Measurements from ENCODE around the gene LRP5. TPM values are rescaled to one million over a fixed set of nuclear protein-coding genes. Genes with fewer than 3 reads are reported as not detected.
A peak's percentile ranks its signal among the peaks of the same experiment; 100 is the strongest.

The LRP5 gene
- total RNA-seq, 1 donor = 3.3 TPM

DNA sequence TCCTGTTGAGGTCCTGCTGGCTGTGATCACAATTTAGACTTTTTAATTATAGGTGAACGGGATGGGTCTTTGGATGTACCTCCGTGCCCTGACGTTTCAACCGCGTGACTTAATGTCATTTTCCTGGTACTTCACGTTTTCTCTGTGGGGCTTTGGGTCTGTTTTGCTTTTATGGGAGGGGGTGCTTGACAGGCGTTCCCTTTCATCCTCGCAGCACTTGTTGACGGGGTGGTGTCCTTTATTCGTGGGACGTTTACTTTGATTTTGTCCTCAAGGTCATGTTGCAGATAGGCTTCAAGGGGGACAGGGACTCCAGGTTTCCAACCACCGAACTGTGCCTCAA, 149.2 kb downstream of the LRP5 start:
- TF ChIP-seq, protein P1, sequence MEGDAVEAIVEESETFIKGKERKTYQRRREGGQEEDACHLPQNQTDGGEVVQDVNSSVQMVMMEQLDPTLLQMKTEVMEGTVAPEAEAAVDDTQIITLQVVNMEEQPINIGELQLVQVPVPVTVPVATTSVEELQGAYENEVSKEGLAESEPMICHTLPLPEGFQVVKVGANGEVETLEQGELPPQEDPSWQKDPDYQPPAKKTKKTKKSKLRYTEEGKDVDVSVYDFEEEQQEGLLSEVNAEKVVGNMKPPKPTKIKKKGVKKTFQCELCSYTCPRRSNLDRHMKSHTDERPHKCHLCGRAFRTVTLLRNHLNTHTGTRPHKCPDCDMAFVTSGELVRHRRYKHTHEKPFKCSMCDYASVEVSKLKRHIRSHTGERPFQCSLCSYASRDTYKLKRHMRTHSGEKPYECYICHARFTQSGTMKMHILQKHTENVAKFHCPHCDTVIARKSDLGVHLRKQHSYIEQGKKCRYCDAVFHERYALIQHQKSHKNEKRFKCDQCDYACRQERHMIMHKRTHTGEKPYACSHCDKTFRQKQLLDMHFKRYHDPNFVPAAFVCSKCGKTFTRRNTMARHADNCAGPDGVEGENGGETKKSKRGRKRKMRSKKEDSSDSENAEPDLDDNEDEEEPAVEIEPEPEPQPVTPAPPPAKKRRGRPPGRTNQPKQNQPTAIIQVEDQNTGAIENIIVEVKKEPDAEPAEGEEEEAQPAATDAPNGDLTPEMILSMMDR (IDR thresholded peaks at IDR 0.05; ENCODE audit: insufficient read depth, low read length) = no peak
- no peak for DNase-seq (ENCODE audit: low read depth)
- peak overlapping the region; percentile 71 for H3K4me3 ChIP-seq (ENCODE audit: low read depth, low read length)

DNA sequence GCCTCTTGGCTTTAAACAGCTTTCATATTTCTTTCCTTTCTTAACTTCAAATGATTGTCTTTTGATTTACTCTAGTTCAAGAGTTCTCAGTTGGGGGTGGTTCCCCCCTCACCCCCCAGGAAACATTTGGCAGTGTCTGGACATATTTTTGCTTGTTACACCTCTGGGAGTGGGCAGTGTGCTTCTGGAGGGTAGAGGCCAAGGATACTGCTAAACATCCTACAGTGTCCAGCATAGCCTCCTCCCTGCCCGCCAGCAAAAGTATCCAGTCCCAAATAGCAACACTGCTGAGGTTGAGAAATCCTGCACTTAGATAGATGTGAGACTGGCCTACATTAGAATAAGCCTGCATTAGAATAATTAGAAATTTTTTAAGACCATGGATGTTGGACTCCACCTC, 151.3 kb downstream of the LRP5 start:
- no peak for DNase-seq (ENCODE audit: low read depth)
- no peak overlapping the region for H3K4me3 ChIP-seq (ENCODE audit: low read depth, low read length)
- TF ChIP-seq, protein P1 (IDR thresholded peaks at IDR 0.05; ENCODE audit: insufficient read depth, low read length) = no peak

DNA sequence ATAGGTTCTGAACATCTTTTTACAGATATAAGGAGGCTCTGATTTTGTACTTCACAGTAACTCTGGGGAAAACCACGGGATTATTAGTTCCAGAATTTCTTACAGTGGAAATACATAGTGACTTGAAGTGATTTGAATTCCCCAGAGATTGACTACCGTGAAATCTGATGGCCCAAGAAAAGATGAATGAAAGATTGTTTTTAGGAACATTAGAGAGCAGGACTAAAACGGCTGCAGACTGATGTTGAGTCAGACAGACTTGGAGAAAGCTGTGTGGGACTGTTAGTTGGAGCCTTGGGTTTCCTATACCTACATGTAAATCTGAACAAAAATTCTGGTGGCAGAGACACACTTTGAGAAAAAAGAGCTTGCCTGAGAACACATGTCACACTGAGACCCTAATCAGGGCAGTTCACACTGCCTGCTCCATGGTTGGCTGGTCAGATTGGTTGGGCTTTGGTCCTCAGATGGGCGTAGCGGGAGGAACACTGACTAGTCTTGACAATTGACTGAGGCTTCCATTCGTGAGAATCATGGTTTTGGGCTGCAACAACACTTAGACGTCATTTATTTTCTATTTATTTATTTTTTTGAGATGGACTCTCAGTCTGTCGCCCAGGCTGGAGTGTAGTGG, 154.9 kb downstream of the LRP5 start:
- no peak for DNase-seq (ENCODE audit: low read depth)
- H3K4me3 ChIP-seq (ENCODE audit: low read depth, low read length) = no peak overlapping the region
- TF ChIP-seq, protein P1 (IDR thresholded peaks at IDR 0.05; ENCODE audit: insufficient read depth, low read length) = no peak

DNA sequence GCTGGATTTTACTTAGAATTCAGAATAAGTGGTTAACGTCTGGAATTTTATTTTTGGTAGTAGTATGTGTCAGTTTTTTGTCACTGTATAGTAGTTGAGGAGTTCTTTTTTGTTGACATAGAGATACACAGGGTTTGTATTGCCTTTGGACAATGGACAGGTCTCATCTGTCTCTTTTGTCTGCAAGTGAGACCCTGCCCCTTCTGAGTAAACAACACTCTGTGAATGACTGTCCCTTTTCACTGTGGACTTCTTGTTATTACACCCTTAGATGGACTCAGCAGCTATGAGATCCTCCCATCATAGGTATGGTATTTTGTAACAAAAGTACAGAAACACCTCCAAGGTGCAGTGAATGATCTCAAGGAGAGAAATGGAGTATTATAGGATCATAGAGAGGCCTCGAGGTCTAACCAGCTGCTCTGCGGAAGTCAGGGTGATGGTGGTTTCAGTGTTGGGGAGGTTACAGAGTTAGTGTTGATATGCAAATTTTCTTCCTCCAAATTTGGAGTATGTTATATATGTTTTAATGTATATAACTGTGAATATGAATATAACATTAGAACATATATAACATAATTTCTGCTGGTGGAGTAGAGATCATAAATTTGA, 155.9 kb downstream of the LRP5 start:
- TF ChIP-seq, protein P1 (IDR thresholded peaks at IDR 0.05; ENCODE audit: insufficient read depth, low read length) = no peak
- no peak overlapping the region for H3K4me3 ChIP-seq (ENCODE audit: low read depth, low read length)
- no peak for DNase-seq (ENCODE audit: low read depth)

DNA sequence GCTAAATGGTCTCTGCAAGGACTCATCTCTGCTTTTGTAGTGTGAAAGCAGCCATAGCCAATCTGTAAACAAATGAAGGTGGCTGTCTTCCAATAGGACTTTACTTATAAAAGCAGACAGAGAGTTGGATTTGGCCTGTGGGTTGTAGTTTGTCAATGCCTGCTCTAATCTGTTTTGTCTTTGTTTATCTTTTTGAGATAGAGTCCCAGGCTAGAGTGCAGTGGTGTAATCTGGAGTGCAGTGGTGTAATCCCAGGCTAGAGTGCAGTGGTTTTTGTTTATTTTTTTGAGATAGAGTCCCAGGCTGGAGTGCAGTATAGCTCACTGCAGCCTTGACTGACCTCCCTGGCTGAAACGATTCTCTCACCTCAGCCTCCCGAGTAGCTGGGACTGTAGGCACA, 156.7 kb downstream of the LRP5 start:
- no peak overlapping the region for H3K4me3 ChIP-seq (ENCODE audit: low read depth, low read length)
- TF ChIP-seq, protein P1 (IDR thresholded peaks at IDR 0.05; ENCODE audit: insufficient read depth, low read length) = no peak
- DNase-seq (ENCODE audit: low read depth) = peak; percentile 72

DNA sequence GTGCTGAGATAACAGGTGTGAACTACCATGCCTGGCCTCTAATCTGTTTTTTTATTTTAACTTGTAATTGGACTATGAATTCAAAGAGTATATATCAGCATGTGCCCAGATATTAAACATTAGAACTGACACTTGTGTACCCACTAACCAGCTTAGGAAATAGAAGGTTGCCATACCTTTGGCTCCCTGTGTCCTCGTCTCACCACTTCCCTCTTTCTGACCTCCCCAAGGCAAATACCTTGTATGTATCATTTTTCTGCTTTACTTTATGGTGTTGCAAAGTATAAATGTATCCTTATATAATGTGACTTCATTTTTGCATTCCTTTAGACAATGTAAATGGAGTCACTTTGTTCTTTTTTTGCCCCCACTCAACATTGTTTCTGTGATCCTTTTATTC, 157.3 kb downstream of the LRP5 start:
- TF ChIP-seq, protein P1 (IDR thresholded peaks at IDR 0.05; ENCODE audit: insufficient read depth, low read length) = no peak
- no peak overlapping the region for H3K4me3 ChIP-seq (ENCODE audit: low read depth, low read length)
- DNase-seq (ENCODE audit: low read depth) = no peak

Data from fibroblast of the aortic adventitia (primary cell).